HEK293T (cell line): ENCODE data around the gene CLEC3B.

Source experiments
- CTCF ChIA-PET: fragments of 350-600 bp; formaldehyde crosslinking; extraction: SDS; loops from one replicate; lab custom pipeline; 2021; ENCODE audit warnings: antibody characterized with exemption, inconsistent platforms; lab: Yijun Ruan, JAX
- POLR2A ChIA-PET: fragments of 350-600 bp; formaldehyde crosslinking; extraction: SDS; loops from one replicate; lab custom pipeline; 2020; ENCODE audit warnings: antibody characterized with exemption, inconsistent platforms; lab: Yijun Ruan, JAX
- DNase-seq: peaks from one replicate; pipeline ENCODE4 v3.0.0; 2012; ENCODE audit warnings: mixed read lengths; ENCODE audit errors: extremely low spot score
- ARNT ChIP-seq: fragments of 450-650 bp; IDR thresholded peaks from 2 replicates; pipeline ENCODE4 v1.6.1; 2017; ENCODE audit warnings: mild to moderate bottlenecking
- BHLHE40 ChIP-seq: fragments of 450-650 bp; IDR thresholded peaks from 2 replicates; pipeline ENCODE4 v1.6.1; 2016; ENCODE audit warnings: mild to moderate bottlenecking, moderate library complexity, borderline replicate concordance
- CTBP1 ChIP-seq: fragments of 450-650 bp; IDR thresholded peaks from 2 replicates; pipeline ENCODE4 v1.6.1; 2016; ENCODE audit warnings: borderline replicate concordance
- ELF4 ChIP-seq: fragments of 450-650 bp; IDR thresholded peaks from 2 replicates; pipeline ENCODE4 v1.6.1; 2017; ENCODE audit warnings: antibody characterized with exemption
- FOXA1 ChIP-seq: fragments of 450-650 bp; IDR thresholded peaks from 2 replicates; pipeline ENCODE4 v1.6.1; 2016; ENCODE audit warnings: mild to moderate bottlenecking
- FOXK2 ChIP-seq: fragments of 450-650 bp; IDR thresholded peaks from 2 replicates; pipeline ENCODE4 v1.6.1; 2016; ENCODE audit warnings: mild to moderate bottlenecking
- FOXM1 ChIP-seq: fragments of 450-650 bp; IDR thresholded peaks from 2 replicates; pipeline ENCODE4 v1.6.1; 2017; ENCODE audit warnings: mild to moderate bottlenecking, borderline replicate concordance
- HDGF ChIP-seq: fragments of 450-650 bp; IDR thresholded peaks from 2 replicates; pipeline ENCODE4 v1.6.1; 2017; ENCODE audit warnings: antibody characterized with exemption, borderline replicate concordance
- L3MBTL2 ChIP-seq: fragments of 450-650 bp; conservative IDR thresholded peaks from 2 replicates; pipeline ENCODE4 v1.6.1; 2016; ENCODE audit warnings: mild to moderate bottlenecking
- LEF1 ChIP-seq: fragments of 450-650 bp; IDR thresholded peaks from 2 replicates; pipeline ENCODE4 v1.6.1; 2017; ENCODE audit warnings: mild to moderate bottlenecking, borderline replicate concordance
- NFRKB ChIP-seq: fragments of 450-650 bp; IDR thresholded peaks from 2 replicates; pipeline ENCODE4 v1.6.1; 2016; ENCODE audit warnings: mild to moderate bottlenecking, moderate library complexity
- SP1 ChIP-seq: fragments of 450-650 bp; IDR thresholded peaks from 2 replicates; pipeline ENCODE4 v1.6.1; 2017
- SUZ12 ChIP-seq: fragments of 450-650 bp; IDR thresholded peaks from 2 replicates; pipeline ENCODE4 v1.6.1; 2016; ENCODE audit warnings: mild to moderate bottlenecking
- TARDBP ChIP-seq: fragments of 450-650 bp; IDR thresholded peaks from 2 replicates; pipeline ENCODE4 v1.6.1; 2016
- ZNF384 ChIP-seq: fragments of 450-650 bp; IDR thresholded peaks from 2 replicates; pipeline ENCODE4 v1.6.1; 2016
- TF ChIP-seq, protein P1 (sequence below): fragments of 450-650 bp; IDR thresholded peaks from 2 replicates; pipeline ENCODE4 v1.6.1; 2016

Gene CLEC3B

DNA sequence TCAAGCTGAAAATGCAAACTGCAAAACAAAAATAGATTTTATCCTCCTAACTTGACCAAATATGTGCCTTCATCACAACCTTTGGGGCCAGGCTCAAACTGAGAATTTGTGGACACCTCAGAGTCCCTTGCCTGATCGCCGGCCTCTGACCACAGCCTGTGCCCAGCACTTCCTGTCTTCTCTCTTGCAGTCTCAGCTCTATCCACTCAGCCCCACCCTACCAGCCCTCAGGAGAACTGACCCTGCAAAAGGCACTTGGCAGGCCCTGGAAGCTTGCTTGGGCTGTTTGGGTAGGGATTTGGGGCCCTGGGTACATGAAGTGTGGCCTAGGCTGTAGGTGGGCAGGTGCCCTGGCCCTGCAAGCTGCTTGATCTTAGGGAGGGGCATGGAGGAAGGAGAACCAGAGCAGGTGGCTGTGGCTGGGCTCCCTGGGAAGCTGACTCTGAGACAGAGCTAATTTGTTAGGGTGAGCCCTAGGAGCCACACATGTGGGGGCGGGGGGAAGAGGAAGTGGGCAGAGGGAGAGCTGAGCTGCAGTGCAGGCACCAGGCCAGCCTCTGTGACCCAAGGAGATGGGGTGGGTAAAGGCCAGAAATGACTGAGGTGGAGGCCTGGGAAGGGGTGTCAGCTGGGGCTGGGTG, 8.6 kb downstream of the CLEC3B start:
- POLR2A ChIA-PET: no interaction called here
- TF ChIP-seq FOXM1 (no peak), L3MBTL2 (no peak), SP1 (no peak), TARDBP (no peak), SUZ12 (no peak), ELF4 (no peak), LEF1 (no peak), HDGF (no peak), ZNF384 (no peak), FOXA1 (no peak), FOXK2 (no peak), CTBP1 (no peak), NFRKB (no peak), ARNT (no peak), BHLHE40 (no peak)
- TF ChIP-seq, protein P1, sequence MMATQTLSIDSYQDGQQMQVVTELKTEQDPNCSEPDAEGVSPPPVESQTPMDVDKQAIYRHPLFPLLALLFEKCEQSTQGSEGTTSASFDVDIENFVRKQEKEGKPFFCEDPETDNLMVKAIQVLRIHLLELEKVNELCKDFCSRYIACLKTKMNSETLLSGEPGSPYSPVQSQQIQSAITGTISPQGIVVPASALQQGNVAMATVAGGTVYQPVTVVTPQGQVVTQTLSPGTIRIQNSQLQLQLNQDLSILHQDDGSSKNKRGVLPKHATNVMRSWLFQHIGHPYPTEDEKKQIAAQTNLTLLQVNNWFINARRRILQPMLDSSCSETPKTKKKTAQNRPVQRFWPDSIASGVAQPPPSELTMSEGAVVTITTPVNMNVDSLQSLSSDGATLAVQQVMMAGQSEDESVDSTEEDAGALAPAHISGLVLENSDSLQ: no peak
- CTCF ChIA-PET: no interaction called here
- DNase-seq: no peak

DNA sequence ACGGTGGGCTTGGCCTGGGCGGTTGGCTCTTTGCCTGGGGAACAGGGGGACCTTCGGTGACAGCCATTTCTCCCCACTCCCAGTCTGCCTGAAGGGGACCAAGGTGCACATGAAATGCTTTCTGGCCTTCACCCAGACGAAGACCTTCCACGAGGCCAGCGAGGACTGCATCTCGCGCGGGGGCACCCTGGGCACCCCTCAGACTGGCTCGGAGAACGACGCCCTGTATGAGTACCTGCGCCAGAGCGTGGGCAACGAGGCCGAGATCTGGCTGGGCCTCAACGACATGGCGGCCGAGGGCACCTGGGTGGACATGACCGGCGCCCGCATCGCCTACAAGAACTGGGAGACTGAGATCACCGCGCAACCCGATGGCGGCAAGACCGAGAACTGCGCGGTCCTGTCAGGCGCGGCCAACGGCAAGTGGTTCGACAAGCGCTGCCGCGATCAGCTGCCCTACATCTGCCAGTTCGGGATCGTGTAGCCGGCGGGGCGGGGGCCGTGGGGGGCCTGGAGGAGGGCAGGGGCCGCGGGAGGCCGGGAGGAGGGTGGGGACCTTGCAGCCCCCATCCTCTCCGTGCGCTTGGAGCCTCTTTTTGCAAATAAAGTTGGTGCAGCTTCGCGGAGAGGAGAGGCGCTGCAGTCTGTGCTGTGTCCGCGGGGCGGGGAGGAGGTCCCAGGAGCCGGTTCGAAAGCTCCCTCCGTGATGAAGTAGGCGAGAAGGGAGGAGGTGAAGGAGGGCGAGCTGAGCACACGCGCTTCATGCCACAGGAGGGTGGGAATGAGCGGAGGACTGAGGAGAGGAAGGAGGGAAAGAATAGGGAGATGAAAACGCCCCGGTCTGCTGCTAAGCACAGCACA, 9.6 kb downstream of the CLEC3B start:
- no peak for DNase-seq
- ChIA-PET CTCF (interaction anchor here (1.6 kb wide), 1 partner anchor 175 kb away, joined by 7 read pairs; no protein-coding TSS in a partner anchor), POLR2A (no interaction called here)
- TF ChIP-seq FOXA1 (no peak), CTBP1 (no peak), ELF4 (no peak), ZNF384 (no peak), FOXK2 (no peak), L3MBTL2 (no peak), HDGF (no peak), SUZ12 (no peak), FOXM1 (no peak), BHLHE40 (no peak), ARNT (no peak), LEF1 (no peak), SP1 (no peak)
- TF ChIP-seq, protein P1: no peak

DNA sequence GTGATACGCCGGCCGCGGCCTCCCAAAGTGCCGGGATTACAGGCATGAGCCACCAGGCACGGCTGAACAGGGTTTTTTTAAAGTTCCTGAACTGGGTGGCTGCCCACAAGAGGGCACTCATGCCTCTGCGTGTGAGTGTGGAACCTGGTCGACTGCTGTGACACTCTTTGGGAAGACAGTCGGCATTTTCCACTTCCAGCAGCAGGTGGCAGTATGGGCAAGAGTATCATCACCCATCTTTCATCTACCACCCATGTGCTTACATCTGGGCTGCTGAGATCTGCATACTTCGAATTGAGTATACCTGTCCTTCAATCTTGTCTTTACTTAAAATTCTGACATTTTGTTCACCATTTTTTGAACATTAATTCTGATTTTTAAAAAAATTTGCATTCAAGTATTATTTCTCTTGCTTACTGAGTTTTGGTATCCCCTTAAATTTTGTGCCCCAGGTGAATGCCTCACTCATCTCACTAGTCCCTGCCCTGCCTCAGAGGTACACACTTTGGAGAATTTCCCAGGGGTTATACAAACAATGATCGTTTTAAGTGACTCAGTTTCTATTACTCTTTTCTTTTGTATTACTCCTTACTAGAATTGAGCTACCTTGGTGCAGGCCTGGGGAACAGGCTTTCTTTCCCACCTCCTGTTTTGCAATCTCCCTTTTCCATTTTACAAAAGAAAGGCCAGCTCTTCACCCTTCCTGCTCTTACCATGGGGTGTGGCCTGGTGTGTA, 11.8 kb downstream of the CLEC3B start:
- CTCF ChIA-PET: interaction anchor here (0.6 to 1.6 kb wide), 10 partner anchors 18 to 509 kb away, joined by 3 to 7 read pairs (median 4); no protein-coding TSS in a partner anchor
- DNase-seq: peak; percentile 92
- TF ChIP-seq LEF1 (no peak), ZNF384 (peak; percentile 90), ELF4 (no peak), ARNT (peak; percentile 67; the same call in 1 of the 2 replicates), L3MBTL2 (peak; percentile 44; the same call in 1 of the 2 replicates), BHLHE40 (no peak)
- POLR2A ChIA-PET: no interaction called here

DNA sequence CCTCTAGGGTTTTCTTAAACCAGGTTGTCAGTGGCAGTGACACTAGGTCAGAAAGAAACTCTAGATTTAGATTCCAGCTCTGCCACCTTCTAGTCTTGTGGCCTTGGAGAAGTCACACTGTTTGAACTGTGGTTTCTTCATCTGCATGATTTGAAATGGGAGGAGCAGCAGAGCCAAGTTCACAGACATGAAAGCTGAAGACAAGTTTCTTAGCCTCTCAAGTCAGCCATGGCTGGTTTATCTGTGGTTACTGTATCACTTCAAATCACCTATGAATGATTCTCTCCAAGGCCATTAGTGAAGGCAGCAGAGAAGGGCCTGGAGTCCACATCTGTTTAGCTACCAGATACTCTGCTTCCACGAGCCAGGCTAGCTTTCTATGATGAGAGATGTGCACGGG, 15.6 kb downstream of the CLEC3B start:
- CTCF ChIA-PET: interaction anchor here (0.6 to 6.5 kb wide), 7 partner anchors 17 to 470 kb away, joined by 3 to 52 read pairs (median 4); no protein-coding TSS in a partner anchor
- no peak for DNase-seq
- TF ChIP-seq ZNF384: no peak
- no peak for TF ChIP-seq NFRKB
- no peak for TF ChIP-seq TARDBP
- TF ChIP-seq HDGF: no peak
- POLR2A ChIA-PET: no interaction called here

DNA sequence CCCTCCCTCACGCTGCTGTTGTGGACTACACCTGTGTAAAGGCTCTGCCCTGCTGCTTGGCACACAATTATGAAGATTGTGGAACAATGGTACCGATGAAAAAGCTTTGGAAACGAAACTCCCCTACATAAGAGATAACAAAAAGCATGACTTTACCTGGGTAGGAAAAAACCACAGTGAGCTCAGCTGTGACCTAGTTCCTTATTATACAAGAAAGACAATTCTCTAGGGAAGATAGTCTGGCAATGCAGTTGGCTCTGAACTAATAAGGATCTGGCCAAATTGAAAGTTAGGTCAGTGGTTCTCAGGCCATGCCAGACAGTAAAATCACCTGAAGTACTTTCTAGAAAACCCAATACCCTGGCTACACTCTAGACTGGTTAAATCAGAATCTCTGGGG, 16.1 kb downstream of the CLEC3B start:
- no peak for TF ChIP-seq HDGF
- no peak for TF ChIP-seq BHLHE40
- no peak for TF ChIP-seq FOXA1
- CTCF ChIA-PET: interaction anchor here (0.9 to 6.5 kb wide), 5 partner anchors 50 to 467 kb away, joined by 3 to 52 read pairs (median 4); no protein-coding TSS in a partner anchor
- POLR2A ChIA-PET: no interaction called here

DNA sequence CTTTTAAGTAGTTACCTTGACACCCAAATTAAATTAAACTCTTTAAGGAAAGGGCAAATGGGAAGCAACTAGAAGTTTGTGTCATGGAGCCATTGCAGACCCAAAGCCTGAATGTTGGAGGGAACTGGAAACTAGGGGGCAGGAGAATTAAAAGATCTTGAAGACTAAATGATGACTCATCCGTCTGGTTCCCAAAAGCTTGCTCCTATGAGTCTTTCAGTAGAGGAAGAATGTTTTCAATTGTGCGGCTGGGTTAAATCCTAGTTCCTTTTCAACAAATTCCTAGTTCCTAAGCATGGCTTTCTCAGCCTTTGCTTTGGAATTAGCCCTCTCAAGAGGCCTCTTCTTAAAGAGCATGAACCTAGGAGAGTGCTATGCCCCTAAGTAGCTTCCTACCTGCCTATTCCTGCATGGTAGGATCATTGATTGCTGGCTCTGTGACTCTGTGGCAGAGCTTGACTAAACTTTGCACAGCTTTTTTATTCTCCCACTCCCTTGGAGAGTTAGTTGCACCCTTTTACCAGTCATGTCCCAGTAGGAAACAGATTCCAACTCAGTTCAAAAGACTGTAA, 17.7 kb downstream of the CLEC3B start:
- no peak for DNase-seq
- ChIA-PET CTCF (interaction anchor here (0.6 to 6.5 kb wide), 3 partner anchors 145 to 506 kb away, joined by 3 to 52 read pairs (median 3); no protein-coding TSS in a partner anchor), POLR2A (no interaction called here)
- TF ChIP-seq FOXM1 (no peak), LEF1 (no peak), SUZ12 (no peak), CTBP1 (no peak), ZNF384 (no peak), BHLHE40 (no peak), ARNT (no peak), FOXA1 (no peak), TARDBP (no peak), ELF4 (no peak), L3MBTL2 (no peak), SP1 (no peak), NFRKB (no peak), FOXK2 (no peak), HDGF (no peak)
- TF ChIP-seq, protein P1: no peak

More for the DNA sequence above, 16.1 kb downstream of the CLEC3B start:
- DNase-seq: no peak
